HL-60 (cell line): Measurements from ENCODE around the gene CEBPZOS.

Experiments
- DNase-seq, 2 experiments: peaks; one replicate each; pipeline ENCODE4 v3.0.0-alpha.2; 2010 to 2020; ENCODE audit warnings: low read depth in 1 of 2, low spot score in 1 of 2
- H3K27ac ChIP-seq: fragments of 250-450 bp; sonication (Bioruptor Pico); replicated peaks from 2 replicates; pipeline ENCODE4 v1.5.1; 2020; ENCODE audit warnings: mild to moderate bottlenecking, moderate library complexity
- H3K27me3 ChIP-seq: fragments of 250-450 bp; sonication (Bioruptor Pico); 2 replicates; pipeline ENCODE4 v1.5.1; 2021; ENCODE audit warnings: mild to moderate bottlenecking, moderate library complexity; ENCODE audit not compliant: insufficient read depth, poor library complexity, severe bottlenecking
- H3K4me3 ChIP-seq: replicated peaks from 2 replicates; pipeline ENCODE4 v1.5.1; 2011; ENCODE audit warnings: mild to moderate bottlenecking, control low read depth, low read length; ENCODE audit not compliant: insufficient read depth
- GABPA ChIP-seq: IDR thresholded peaks from 2 replicates; pipeline ENCODE4 v1.6.1; 2012; ENCODE audit warnings: low read depth
- POLR2AphosphoS5 ChIP-seq: IDR thresholded peaks from 2 replicates; pipeline ENCODE4 v1.6.1; 2012; ENCODE audit warnings: low read depth
- REST ChIP-seq: IDR thresholded peaks from 2 replicates; pipeline ENCODE4 v1.6.1; 2012; ENCODE audit warnings: low read depth; ENCODE audit not compliant: insufficient replicate concordance
- SPI1 ChIP-seq: IDR thresholded peaks from 2 replicates; pipeline ENCODE4 v1.6.1; 2012; ENCODE audit warnings: low read depth, mild to moderate bottlenecking, borderline replicate concordance
- TF ChIP-seq, protein P1 (sequence below): IDR thresholded peaks from one replicate; pipeline ENCODE4 v1.5.1; 2011; ENCODE audit warnings: low read length, control low read depth, inconsistent platforms; ENCODE audit not compliant: insufficient read depth

The CEBPZOS gene

DNA sequence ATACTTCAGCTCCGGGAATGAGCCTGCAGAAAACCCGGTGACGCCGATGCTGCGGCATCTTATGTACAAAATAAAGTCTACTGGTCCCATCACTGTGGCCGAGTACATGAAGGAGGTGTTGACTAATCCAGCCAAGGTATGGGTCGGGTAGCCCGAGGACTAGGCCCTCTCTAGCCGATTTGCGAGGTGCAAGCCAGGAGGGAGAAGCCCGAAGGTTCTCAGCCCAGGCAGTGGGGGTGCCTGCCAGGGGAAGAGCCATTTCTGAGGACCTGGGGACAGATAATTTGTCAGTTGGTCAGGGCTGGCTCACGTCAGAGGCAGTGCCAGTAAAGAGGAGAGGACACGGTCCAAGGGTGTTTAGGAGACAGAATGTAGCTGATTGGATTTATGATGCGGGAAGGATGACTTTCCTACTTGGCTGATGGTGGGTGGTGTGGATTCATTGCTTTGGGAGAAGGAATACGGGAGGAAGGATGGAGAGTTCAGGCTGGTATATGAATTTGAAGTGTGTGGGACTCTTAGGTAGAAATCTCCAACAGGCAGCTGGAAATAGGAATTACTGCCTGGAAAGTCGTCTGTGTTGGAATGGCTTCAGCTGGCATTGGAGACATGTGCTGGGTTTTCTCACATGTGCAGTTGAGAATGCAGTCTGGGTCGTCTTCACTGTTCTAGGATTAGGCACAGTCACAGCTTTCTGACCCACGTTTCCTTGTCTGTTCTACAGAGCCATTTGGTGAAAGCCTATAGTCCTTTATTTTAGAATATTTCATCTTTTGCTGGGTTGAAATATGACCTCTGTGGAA, 36.0 kb downstream of the CEBPZOS start:
- TF ChIP-seq REST (no peak), SPI1 (no peak), GABPA (no peak), POLR2AphosphoS5 (no peak)
- TF ChIP-seq, protein P1, sequence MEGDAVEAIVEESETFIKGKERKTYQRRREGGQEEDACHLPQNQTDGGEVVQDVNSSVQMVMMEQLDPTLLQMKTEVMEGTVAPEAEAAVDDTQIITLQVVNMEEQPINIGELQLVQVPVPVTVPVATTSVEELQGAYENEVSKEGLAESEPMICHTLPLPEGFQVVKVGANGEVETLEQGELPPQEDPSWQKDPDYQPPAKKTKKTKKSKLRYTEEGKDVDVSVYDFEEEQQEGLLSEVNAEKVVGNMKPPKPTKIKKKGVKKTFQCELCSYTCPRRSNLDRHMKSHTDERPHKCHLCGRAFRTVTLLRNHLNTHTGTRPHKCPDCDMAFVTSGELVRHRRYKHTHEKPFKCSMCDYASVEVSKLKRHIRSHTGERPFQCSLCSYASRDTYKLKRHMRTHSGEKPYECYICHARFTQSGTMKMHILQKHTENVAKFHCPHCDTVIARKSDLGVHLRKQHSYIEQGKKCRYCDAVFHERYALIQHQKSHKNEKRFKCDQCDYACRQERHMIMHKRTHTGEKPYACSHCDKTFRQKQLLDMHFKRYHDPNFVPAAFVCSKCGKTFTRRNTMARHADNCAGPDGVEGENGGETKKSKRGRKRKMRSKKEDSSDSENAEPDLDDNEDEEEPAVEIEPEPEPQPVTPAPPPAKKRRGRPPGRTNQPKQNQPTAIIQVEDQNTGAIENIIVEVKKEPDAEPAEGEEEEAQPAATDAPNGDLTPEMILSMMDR: no peak
- Histone ChIP-seq H3K27ac (peak overlapping the region; percentile 86), H3K4me3 (peak overlapping the region; percentile 86), H3K27me3 (no peaks in the 10 kb centered on the region)
- peak in 1 of 2 experiments; percentile 7 for DNase-seq

DNA sequence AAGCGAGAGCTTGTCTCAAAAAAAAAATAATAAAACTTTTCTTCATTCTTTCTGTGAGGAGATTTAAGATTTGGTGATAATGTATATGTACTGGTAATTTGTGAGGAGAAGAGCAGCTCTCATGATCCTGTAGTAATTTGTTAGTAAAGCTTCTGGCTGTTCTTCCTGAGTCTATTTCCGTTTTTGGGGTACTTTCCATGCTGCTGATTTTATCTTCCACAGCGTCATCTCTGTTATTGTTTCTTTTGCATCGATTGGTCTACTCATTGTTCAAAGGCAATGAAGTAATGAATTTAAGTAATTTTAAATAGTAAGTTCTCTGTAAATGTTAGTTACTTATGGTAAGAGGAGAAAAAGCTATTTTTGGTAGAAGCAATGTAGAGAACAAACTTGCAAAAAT, 47.1 kb downstream of the CEBPZOS start:
- no peaks in the 10 kb centered on the region for H3K27me3 ChIP-seq
- TF ChIP-seq SPI1 (no peak), GABPA (no peak), POLR2AphosphoS5 (no peak), REST (no peak)
- TF ChIP-seq, protein P1: no peak
- DNase-seq: no peak
- H3K27ac ChIP-seq: no peak overlapping the region
- no peak overlapping the region for H3K4me3 ChIP-seq

DNA sequence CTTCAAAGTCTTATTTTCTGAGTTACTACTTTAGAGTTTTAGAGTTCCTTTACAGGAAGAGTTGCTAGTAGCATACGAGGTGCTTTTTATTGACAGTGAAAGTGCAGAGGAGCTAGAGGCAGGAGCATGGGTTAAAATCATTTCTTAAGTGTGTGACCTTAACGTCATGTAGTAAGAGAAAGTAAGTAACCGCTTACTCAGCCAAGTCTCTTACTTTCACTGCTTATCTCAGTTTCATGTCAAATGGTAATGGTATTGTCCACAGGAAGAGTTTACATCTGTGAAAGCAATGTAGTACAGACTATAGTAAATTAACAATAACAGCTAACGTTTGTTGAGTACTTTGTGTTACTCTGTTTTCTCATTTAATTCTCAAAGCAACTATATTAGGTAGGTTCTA, 47.7 kb downstream of the CEBPZOS start:
- no peak for DNase-seq
- H3K27ac ChIP-seq: no peak overlapping the region
- TF ChIP-seq SPI1 (no peak), REST (no peak), GABPA (no peak), POLR2AphosphoS5 (no peak)
- TF ChIP-seq, protein P1: no peak

More for the DNA sequence above, 47.7 kb downstream of the CEBPZOS start:
- Histone ChIP-seq H3K4me3 (no peak overlapping the region), H3K27me3 (no peaks in the 10 kb centered on the region)
